NCI-H748 treated with DMSO at 0.1 percent for 48 hours (cell line): ENCODE results near the gene RPS6KB1.
A peak's percentile ranks its signal among the peaks of the same experiment; 100 is the strongest.
"Not testable (repeated sequence)": the region's sequence is repeated elsewhere in the genome, so short reads cannot be mapped to it uniquely, and the experiment has no call there.

ENCODE experiments used
- DNase-seq: peaks from one replicate; lab custom pipeline; 2025; lab: John Stamatoyannopoulos, UW

RPS6KB1 gene

GRCh38 chr17:59872351-59872750 is 20.6 kb upstream of the RPS6KB1 start:
- DNase-seq = no peak

- not testable (repeated sequence) for DNase-seq
These were observed 19.5 kb upstream of the RPS6KB1 start for GRCh38 chr17:59873414-59873813.

DNA sequence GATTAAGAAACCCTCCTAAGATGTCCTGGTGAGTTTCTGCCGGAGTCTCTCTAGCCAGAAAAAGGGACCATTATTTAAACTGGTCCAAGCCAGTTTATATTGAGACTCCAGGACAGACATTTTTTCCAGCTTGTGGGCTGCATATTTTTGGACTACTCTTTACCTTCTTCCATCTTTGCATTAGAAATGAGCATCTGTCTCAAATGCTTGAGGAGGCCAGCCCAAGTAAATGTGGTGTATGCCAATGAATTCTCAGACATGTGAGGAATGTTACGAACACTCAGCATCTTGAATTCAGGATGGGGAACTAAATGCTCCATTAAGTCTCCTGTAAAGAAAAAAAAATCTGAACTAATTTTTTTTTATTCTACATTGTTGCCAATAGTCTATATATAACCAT is 18.5 kb upstream of the RPS6KB1 start:
- DNase-seq = no peak

GRCh38 chr17:59876107-59876506 is 16.8 kb upstream of the RPS6KB1 start:
- no peak for DNase-seq

- no peak for DNase-seq
These were observed 15.0 kb upstream of the RPS6KB1 start for GRCh38 chr17:59877965-59878364.

GRCh38 chr17:59878624-59879023 is 14.3 kb upstream of the RPS6KB1 start:
- no peak for DNase-seq

DNA sequence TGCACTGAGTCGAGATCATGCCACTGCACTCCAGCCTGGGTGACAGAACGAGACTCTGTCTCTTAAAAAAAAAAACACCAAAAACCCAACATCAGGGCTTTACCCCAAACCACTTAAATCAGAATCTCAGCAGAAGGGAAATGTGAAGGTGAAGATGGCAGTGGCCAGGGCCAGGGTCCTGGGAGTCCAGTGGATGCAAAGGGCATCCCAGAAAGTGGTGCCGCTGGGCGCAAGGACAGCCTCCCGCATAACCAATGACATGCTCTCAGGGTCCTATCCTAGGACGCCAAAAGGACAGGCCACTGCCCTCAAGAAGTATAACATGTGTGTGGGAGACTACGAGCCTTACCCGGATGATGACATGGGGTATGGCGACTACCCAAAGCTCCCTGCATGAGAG is 8.1 kb upstream of the RPS6KB1 start:
- no peak for DNase-seq

DNA sequence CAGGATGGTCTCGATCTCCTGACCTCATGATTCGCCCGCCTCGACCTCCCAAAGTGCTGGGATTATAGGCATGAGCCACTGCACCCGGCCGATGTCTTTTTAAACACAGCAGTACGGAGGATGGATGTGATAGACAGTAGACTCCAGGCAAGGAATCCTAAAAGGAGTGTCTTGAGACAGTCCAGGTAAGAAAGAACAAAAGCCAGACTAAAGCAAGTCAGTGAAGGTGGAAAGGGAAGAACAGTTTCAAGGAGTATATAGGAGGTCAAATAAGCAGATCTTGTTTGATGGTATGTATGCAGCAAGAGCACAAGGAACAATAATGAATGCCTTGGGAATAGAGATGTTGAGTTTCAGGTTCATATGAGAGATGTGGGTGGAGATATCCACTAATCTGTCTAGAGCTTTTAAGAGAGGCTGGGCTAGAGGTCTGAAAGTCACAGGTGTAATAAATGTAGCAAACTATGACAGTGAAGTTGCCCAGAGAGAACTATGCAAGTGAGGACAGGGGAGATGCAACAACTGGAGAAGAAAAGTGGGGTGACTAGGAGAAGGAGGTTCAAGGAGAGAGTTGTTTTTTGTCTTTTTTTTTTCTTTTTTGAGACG is 4.7 kb upstream of the RPS6KB1 start:
- DNase-seq = no peak

DNA sequence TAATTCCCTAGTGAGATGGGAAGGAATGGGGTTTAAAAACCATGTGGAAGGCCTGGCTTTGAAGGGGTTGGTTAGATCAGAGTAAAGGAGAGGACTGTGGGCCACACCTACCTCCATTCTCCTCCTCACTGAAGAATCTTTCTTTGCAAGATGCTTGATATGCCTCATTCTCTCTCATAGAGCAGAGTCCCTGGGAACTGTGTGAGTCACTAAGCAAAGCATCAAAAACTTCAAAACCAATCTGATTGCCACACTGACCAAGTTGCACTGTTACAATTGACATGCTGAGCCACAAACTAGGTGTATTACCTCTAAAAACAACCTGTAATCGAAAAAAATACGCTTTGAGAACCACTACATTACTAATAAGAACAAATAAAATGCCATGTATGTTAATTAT is 2.2 kb upstream of the RPS6KB1 start:
- no peak for DNase-seq

DNA sequence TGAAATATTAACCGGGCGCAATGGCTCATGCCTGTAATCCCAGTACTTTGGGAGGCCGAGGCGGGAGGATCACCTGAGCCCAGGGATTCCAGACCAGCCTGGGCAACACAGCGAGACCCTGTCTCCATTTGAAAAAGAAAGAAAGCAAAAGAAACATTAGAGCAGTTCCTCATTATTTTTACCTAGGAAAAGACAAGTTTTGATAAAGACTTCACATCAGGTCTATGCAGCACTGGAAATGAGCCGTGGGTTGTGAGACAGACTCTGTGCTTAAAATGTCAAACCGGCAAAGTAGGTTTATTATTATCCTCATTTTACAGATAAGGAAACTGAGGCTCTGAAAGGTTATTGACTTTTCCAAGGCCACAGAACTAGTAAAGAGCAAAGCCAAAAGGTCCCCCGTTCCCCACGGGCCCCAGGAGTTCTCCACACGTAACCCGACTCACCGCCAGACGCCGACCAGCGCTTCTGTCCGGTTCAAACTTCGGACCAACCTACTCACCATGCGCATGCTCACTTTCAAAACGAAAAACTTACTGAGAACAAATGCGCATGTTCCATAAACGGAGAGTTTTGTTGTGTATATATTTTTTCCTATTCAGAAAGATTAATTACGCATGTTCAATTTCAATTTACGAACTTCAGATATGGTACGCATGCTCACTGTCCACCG is 534 bp upstream of the RPS6KB1 start:
- no peak for DNase-seq

DNA sequence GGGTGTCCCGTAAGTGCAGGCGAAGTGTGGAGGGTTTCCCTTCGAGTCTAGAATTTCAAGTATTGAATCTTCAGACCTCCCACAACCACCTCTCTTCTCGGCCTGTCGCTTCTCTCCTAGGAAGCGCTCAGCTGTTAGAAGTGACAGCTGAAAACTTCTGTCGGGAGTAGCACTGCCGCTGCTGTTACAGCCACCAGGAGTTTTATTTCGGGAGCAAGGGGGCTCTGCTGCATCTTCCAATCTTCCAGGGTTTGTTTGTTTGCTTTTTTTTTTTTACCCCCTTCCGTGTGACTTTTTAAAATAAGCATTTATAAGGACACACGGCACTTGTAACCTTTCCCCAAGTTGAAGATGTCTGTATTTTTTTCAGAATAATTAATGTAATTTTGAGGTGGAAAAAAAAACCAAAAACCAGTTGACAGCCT is 767 bp downstream of the RPS6KB1 start:
- no peak for DNase-seq

GRCh38 chr17:59897090-59897489 is 4.2 kb downstream of the RPS6KB1 start:
- no peak for DNase-seq

GRCh38 chr17:59899099-59899498 is 6.2 kb downstream of the RPS6KB1 start:
- DNase-seq = no peak

DNA sequence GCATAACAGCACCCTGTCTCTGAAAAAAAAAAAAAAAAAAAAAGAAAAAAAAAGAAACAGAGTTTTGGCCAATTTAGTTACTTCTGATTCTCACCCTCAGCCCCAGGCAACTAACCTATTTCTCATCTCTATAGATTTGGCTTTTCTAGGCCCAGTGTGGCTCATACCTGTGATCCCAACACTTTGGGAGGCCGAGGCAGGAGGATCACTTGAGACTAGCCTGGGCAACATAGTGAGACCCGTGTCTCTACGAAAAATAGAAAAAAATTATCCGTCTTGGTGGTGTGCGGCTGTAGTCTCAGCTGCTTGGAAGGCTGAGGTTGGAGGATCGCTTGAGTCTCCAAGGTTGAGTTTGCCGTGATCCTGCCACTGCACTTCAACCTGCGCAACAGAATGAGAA is 8.7 kb downstream of the RPS6KB1 start:
- DNase-seq = no peak

GRCh38 chr17:59903455-59903854 is 10.5 kb downstream of the RPS6KB1 start:
- no peak for DNase-seq

GRCh38 chr17:59907467-59907866 is 14.5 kb downstream of the RPS6KB1 start:
- no peak for DNase-seq

GRCh38 chr17:59914274-59914854 is 21.4 kb downstream of the RPS6KB1 start:
- DNase-seq = peak; percentile 24

- DNase-seq = no peak
These were observed 23.5 kb downstream of the RPS6KB1 start for GRCh38 chr17:59916446-59916845.

DNA sequence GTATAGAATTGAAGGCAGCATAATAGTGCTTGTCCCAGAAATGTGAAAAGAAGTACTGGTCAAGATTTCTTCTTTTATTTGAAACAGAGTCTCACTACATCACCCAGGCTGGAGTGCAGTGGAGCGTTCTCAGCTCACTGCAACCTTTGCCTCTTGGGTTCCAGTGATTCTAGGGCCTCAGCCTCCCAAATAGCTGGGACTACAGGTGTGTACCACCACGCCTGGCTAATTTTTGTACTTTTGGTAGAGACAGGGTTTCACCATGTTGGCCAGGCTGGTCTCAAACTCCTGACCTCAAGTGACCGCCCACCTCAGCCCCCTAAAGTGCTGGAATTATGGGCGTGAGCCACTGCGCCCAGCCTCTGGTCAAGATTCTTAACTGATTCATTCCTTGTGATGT is 27.7 kb downstream of the RPS6KB1 start:
- DNase-seq = not testable (repeated sequence)

- DNase-seq = not testable (repeated sequence)
These were observed 37.2 kb downstream of the RPS6KB1 start for GRCh38 chr17:59930121-59930520.

DNA sequence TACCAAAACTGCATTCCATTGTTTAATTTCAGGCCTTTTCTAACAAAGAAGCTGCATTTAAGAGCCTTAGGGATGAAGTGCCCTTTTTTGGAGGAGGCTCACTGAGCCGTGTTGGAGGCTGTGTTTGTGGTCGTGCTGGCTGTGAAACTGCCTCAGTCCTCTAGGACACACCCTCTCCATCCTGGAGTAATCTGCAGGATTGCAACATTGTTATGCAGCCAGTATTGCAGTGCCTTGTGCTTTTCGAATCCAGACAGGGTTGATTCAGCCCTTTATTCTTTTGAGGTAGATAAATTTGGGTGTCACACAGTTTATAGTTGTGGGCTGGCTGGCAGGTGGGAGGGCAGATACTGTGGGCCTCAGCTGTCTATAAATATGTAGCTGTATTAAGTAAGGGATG is 37.8 kb downstream of the RPS6KB1 start:
- not testable (repeated sequence) for DNase-seq

DNA sequence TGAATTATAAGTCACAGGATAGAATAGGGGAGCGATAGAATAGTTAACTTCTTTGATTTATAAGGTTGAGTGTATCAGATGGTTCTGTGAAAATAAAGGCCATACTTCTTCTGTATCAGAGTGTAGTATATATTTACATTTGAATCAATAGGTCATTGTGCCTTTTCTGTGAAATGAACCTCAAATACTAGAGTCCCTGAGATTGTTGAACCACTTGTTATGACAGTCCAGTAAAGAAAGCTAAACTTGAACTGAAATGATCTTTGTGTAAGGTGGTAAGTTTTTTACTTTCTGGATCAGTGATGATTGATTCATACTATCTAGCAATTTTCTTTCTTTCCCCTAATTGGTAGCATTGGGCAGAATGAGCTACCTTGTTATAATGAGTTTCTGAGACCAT is 40.4 kb downstream of the RPS6KB1 start:
- DNase-seq = not testable (repeated sequence)

DNA sequence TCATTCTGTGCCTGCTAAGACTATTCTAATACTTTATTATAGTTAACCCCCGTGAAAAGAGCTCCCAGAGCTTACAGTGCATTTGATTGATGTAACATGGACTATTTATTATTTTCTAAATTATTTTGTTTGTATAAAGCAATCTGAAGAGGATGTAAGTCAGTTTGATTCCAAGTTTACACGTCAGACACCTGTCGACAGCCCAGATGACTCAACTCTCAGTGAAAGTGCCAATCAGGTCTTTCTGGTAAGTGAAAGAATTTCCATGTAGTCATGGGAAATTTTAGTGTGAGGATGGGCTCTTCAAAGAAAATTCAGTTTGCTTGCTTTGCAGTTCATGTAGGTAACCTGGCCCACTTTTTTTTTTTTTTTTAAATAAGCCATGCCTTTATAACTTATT is 47.8 kb downstream of the RPS6KB1 start:
- not testable (repeated sequence) for DNase-seq

- DNase-seq = no peak
These were observed 48.2 kb downstream of the RPS6KB1 start for GRCh38 chr17:59941131-59941530.
